Hepatocyte (in vitro differentiated cells): ENCODE results near the gene TUBA8. TPM values are rescaled to one million over a fixed set of nuclear protein-coding genes. Genes with fewer than 3 reads are reported as not detected.
"Not testable (repeated sequence)": the region's sequence is repeated elsewhere in the genome, so short reads cannot be mapped to it uniquely, and the experiment has no call there.

Experiments
- DNase-seq: peaks from one replicate; pipeline ENCODE4 v3.0.0-alpha.2; 2016; ENCODE audit warnings: low spot score
- H2AFZ ChIP-seq: fragments of 200-600 bp; sonication (generic); 2 replicates; pipeline ENCODE4 v1.6.0; 2016; ENCODE audit warnings: antibody characterized with exemption, mild to moderate bottlenecking
- H3K27ac ChIP-seq: fragments of 200-600 bp; sonication (generic); 2 replicates; pipeline ENCODE4 v1.5.1; 2016; ENCODE audit warnings: mild to moderate bottlenecking
- H3K27me3 ChIP-seq: fragments of 200-600 bp; sonication (generic); 2 replicates; pipeline ENCODE4 v1.6.1; 2016
- H3K36me3 ChIP-seq: fragments of 200-600 bp; sonication (generic); replicated peaks from 2 replicates; pipeline ENCODE4 v1.5.1; 2016; ENCODE audit warnings: low read depth; ENCODE audit not compliant: insufficient read depth
- H3K4me1 ChIP-seq: fragments of 200-600 bp; sonication (generic); 2 replicates; pipeline ENCODE4 v1.5.1; 2016; ENCODE audit warnings: mild to moderate bottlenecking, moderate library complexity; ENCODE audit not compliant: insufficient read depth
- H3K4me2 ChIP-seq: fragments of 200-600 bp; sonication (generic); 2 replicates; pipeline ENCODE4 v1.6.0; 2016
- H3K4me3 ChIP-seq: fragments of 200-600 bp; sonication (generic); 2 replicates; pipeline ENCODE4 v1.5.1; 2016; ENCODE audit warnings: mild to moderate bottlenecking
- H3K79me2 ChIP-seq: fragments of 200-600 bp; sonication (generic); 2 replicates; pipeline ENCODE4 v1.6.0; 2017; ENCODE audit warnings: mild to moderate bottlenecking
- H3K9me2 ChIP-seq: fragments of 200-600 bp; sonication (generic); replicated peaks from 2 replicates; pipeline ENCODE4 v1.6.0; 2017; ENCODE audit warnings: mild to moderate bottlenecking; ENCODE audit not compliant: insufficient read depth
- H3K9me3 ChIP-seq: fragments of 200-600 bp; sonication (generic); 2 replicates; pipeline ENCODE4 v1.5.1; 2016; ENCODE audit warnings: low read depth, mild to moderate bottlenecking
- H4K20me1 ChIP-seq: fragments of 200-600 bp; sonication (generic); 2 replicates; pipeline ENCODE4 v1.6.0; 2016; ENCODE audit warnings: mild to moderate bottlenecking; ENCODE audit not compliant: insufficient read depth, poor library complexity, severe bottlenecking
- CTCF ChIP-seq: fragments of 200-600 bp; sonication (generic); IDR thresholded peaks from 2 replicates; pipeline ENCODE4 v1.5.1; 2016; ENCODE audit warnings: antibody characterized with exemption, mild to moderate bottlenecking; ENCODE audit not compliant: poor library complexity
- EZH2 ChIP-seq: fragments of 200-600 bp; sonication (generic); IDR thresholded peaks from 2 replicates; pipeline ENCODE4 v1.6.1; 2016; ENCODE audit warnings: antibody characterized with exemption, mild to moderate bottlenecking, borderline replicate concordance
- EZH2phosphoT487 ChIP-seq: fragments of 200-600 bp; sonication (generic); IDR thresholded peaks from one replicate; pipeline ENCODE4 v1.6.1; 2018; ENCODE audit warnings: antibody characterized with exemption, mild to moderate bottlenecking, low read depth, moderate library complexity; ENCODE audit not compliant: unreplicated experiment, severe bottlenecking
- WGBS: methylation state at CpG from one replicate; pipeline ENCODE4 v1.1.6; 2016; ENCODE audit warnings: low lambda C conversion rate; ENCODE audit errors: missing lambda C conversion rate; 5-methylcytosine and 5-hydroxymethylcytosine counted together
- polyA plus RNA-seq: library from polyadenylated mRNA; unstranded; fragments of >200 nt; fragmentation: Nextera tagmentation; extraction: Ambion mirVana; gene quantifications from 2 replicates; pipeline ENCODE4 v1.2.1, GENCODE V29; 2016
- total RNA-seq: library from RNA; depleted of rRNA; stranded (reverse); fragments of >200 nt; gene quantifications from 2 replicates; pipeline ENCODE4 v1.2.3, GENCODE V29; 2014

TUBA8 gene
- total and polyA plus RNA-seq, 2 experiments from 2014 or later = 0.46 to 1.5 TPM

DNA sequence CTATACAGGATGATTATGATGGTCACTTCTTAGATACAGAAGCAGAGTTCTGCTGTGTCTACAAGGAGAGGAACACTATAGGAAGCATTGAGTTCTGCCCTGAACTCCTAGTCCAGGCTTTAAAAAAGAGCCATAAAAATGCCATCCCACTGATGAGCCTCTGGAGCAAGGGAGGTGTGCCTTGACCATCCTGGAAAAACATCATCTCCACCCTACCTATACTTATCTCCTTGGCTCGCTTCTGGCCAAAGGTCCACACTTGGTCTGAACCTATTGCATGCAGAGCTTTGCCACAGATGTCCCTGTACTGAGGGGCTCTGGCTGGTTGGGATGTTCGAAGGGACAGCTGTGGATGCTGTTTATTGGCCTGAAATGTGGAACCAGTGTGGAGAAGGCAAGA, 37.1 kb upstream of the TUBA8 start:
- Histone ChIP-seq H3K4me3 (no peak overlapping the region), H3K4me1 (peaks cover 29% of the 10 kb centered on the region), H4K20me1 (no peaks in the 10 kb centered on the region), H3K4me2 (no peak overlapping the region), H3K27me3 (no peaks in the 10 kb centered on the region), H3K36me3 (no peaks in the 10 kb centered on the region), H3K9me3 (no peaks in the 10 kb centered on the region), H2AFZ (no peak overlapping the region), H3K27ac (peak overlapping the region; percentile 33), H3K79me2 (peaks cover 14% of the 10 kb centered on the region), H3K9me2 (no peaks in the 10 kb centered on the region)
- TF ChIP-seq CTCF (no peak), EZH2phosphoT487 (no peak), EZH2 (no peak)
- 87% methylated on average over 2 of the region's 2 CpGs for WGBS
- no peak for DNase-seq

DNA sequence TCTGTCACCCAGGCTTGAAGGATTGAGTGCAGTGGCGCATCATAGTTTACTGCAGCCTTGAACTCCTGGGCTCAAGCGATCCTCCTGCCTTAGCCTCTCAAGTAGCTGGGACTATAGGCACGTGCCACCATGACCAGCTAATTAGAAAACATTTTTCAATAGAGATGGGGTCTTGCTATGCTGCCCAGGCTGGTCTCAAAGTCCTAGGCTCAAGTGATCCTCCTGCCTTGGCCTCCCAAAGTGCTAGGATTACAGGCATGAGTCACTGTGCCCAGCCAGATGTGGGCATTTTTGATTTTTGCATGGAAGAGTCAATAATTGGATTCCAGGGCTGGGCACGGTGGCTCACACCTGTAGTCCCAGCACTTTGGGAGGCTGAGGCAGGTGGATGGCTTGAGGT, 36.7 kb upstream of the TUBA8 start:
- Histone ChIP-seq H3K79me2 (peaks cover 19% of the 10 kb centered on the region), H3K4me1 (peaks cover 30% of the 10 kb centered on the region)
- H3K27ac ChIP-seq, H4K20me1 ChIP-seq, H3K27me3 ChIP-seq, H3K9me2 ChIP-seq, H3K4me3 ChIP-seq, H2AFZ ChIP-seq, H3K36me3 ChIP-seq, DNase-seq, H3K4me2 ChIP-seq, H3K9me3 ChIP-seq: not testable (repeated sequence)
- 92% methylated on average over 4 of the region's 4 CpGs for WGBS

DNA sequence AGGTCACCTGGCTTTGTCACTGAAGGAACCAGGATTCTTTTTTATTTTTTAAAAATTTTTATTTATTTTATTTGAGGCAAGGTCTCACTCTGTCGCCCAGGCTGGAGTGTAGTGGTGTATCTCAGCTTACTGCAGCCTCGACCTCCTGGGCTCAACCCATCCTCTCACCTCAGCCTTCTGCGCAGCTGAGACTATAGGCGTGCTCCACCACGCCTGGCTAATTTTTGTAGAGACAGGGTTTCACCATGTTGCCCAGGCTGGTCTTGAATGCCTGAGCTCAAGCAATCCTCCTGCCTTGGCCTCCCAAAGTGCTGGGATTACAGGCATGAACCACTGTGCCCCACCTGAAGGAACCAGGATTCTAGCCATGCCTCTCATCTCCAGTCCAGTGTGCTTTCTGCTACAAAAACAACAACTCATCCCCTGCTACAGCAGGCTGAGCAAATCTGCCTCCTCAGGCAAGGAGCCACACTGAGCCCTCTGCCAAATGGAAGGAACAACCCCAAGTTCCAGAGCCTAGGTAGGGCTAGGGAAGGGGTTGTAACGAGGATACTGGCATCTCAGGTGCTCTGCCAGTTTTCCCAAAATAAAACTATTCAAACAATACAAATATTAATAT, 35.4 kb upstream of the TUBA8 start:
- Histone ChIP-seq H2AFZ (no peak overlapping the region), H3K27ac (no peak overlapping the region), H3K27me3 (no peaks in the 10 kb centered on the region)

More for the DNA sequence above, 35.4 kb upstream of the TUBA8 start:
- H4K20me1 ChIP-seq = no peaks in the 10 kb centered on the region
- no peak for DNase-seq
- TF ChIP-seq CTCF (no peak), EZH2 (no peak), EZH2phosphoT487 (no peak)
- H3K36me3 ChIP-seq = no peaks in the 10 kb centered on the region
- H3K4me2 ChIP-seq = no peak overlapping the region
- H3K9me2 ChIP-seq = no peaks in the 10 kb centered on the region
- 96% methylated on average over 6 of the region's 6 CpGs for WGBS
- H3K79me2 ChIP-seq = peaks cover 31% of the 10 kb centered on the region
- no peaks in the 10 kb centered on the region for H3K9me3 ChIP-seq
- H3K4me1 ChIP-seq = peaks cover 27% of the 10 kb centered on the region
- H3K4me3 ChIP-seq = no peak overlapping the region
